Measurements from ENCODE around the gene EMD.
A peak's percentile ranks its signal among the peaks of the same experiment; 100 is the strongest.

The EMD gene

DNA sequence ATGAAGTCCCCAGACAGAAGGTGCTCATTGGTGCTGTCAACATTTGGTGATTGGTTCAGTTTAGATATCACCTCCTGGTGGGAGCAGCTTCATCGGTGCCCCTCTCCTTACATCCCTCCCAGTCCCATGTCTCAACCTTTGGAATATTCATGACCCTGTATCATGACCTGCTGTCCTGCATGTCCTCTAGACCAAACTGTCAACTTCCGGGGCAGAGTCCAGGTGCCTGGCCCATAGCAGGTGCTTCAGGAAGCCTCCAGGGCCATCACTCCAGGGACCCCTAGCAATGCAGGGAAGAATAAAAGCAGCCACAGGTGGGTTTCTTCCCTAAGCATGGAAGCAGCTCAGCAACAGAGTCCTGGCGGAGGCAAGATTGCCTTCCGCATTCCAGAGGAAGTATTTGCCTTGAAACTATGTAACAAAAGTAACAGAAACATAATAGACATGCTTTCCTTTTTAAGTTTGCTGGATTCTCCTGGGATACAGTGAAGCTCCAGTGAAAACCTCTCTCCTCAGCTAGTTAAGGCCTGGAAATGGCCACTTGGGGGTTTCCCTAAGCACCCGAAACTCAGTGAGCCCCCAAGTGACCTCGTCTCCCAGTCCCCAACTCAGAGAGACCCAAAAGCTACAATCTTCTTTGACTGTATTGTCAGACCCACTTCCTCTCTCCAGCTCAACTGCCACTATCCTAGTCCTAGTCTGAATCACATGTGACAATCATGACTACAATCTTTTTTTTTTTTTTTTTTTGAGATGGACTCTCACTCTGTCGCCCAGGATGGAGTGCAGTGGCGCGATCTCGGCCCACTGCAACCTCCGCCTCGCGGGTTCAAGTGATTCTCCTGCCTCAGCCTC lies 48.0 kb downstream of the EMD start:
- DNase-seq, result no peak

DNA sequence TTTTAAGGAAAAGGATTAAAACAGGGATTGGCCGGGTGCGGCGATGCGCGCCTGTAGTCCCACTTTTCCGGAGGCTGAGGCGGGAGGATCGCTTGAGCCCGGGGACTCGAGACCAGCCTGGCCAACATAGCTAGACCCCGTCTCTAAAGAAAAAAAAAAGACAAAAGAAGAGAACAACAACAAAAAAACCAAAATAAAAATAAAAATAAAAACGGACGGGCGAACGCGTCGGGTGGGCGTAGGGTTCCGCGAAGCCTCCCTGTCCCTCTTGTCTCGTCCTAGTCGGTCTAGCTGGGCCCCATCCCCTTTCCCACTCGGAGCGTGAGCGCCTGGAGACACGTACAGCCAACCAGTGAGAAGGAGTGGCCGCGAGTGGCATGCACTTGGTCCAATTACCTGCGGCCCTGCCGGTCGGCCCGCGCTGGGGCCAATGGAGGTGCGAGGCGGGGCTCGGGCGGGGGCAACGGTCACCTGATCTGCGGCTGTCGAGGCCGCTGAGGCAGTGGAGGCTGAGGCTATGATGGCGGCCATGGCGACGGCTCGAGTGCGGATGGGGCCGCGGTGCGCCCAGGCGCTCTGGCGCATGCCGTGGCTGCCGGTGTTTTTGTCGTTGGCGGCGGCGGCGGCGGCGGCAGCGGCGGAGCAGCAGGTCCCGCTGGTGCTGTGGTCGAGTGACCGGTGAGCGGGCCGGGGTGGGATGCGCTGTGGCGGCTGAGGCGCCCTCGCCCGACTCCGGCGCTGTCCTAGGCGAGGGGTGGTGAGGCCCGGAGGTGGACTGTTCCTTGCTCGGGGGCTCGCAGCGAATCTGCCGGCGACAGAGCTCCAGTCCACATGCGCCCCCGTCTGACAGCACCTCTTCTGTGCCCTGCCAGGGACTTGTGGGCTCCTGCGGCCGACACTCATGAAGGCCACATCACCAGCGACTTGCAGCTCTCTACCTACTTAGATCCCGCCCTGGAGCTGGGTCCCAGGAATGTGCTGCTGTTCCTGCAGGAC lies 49.4 kb downstream of the EMD start, which contains the start of gene ATP6AP1:
TSS of gene ATP6AP1 (plus strand) at position 502 of the 996 bp plus-strand sequence. CDS start at position 518, 16 bp downstream.
- peak; percentile 83 for DNase-seq

DNA sequence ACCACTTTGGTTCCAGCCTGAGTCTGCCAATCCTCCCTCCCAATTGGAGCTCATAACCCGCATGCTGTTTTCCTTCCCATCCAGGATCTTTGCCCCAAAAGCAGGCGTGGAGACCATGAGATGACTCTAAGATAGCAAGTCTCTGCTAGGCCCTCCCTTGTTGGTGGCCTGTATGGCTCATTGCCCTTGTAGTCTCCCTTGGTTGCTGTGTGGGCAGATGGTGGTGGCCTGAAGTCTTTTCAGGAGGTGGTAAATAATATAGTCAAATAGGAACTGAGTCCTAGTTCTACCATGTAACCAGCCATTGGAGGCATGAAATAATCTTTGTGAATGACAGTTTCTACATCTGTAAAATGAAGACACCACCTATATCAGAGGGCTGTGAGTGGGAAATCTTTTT lies 50.6 kb downstream of the EMD start:
- DNase-seq, result no peak

DNA sequence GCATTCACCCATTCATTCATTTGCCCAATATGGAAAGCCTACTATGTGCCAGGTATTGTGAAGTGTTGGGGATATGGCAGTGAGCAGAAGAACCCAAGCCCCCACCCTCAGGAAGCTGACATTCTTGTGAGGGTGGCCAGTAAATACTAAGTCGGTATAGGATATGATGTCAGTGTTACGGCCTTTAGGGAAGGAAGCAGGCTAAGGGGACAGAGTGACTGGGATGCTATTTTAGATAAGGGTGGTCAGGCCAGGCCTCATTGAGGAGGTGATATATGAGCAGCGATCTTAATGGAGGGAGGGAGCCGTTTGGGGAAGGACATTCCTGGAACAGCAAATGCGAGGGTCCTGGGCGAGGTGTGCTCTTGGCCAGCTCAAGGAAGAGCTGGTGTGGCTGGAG lies 51.4 kb downstream of the EMD start:
- DNase-seq, result no peak

- no peak for DNase-seq
Measured at GRCh38 chrX:154430916-154431315, 51.8 kb downstream of the EMD start.
